NCI-H1436 treated with DMSO at 0.1 percent for 48 hours (cell line): Measurements from ENCODE around the gene ERC2.

Source experiments
- DNase-seq: peaks from one replicate; lab custom pipeline; 2025; lab: John Stamatoyannopoulos, UW

Gene ERC2

GRCh38 chr3:55556619-55557537, 911.4 kb downstream of the ERC2 start:
- DNase-seq, result no peak

- no peak for DNase-seq
Measured at GRCh38 chr3:55555873-55556618, 912.2 kb downstream of the ERC2 start.

DNA sequence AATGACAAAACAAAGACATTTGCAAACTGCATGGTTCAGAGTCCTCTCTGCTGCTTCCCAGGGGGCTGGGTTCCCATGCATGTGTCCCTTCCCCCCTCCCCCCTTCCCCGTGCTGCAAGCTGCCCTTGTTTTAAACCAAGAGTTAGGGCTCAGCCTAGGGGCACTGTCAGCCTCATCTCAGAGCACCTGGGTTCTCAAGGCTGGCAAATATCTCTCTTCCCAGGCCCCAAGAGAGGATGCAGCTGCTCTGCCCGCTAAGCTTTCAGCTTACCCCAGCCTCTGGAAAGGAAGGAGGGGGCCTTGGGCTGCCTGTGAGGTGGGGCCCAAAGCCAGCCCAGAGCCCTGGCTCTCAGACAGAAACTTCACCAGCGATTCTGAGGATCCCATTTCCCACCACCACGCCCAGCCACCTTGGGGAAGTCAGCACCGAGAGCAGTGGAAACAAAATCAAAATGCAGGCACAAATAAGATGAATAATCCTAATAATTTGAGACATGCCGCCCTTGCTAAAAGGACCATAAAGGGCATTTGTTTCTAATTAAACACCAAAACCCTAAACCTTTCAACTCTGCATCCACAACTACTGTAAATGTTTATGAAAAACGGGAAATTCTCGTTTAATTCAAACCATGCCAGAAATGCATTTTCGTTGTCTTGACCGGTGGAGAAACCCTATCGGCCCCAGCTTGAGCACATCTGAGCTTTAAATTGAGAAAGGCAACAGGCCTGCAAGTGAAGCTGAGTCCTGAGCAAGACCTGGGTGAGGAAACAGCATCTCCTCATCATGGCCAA, 913.4 kb downstream of the ERC2 start:
- DNase-seq, result no peak

- DNase-seq, result no peak
Measured at GRCh38 chr3:55551644-55552043, 916.6 kb downstream of the ERC2 start.

DNA sequence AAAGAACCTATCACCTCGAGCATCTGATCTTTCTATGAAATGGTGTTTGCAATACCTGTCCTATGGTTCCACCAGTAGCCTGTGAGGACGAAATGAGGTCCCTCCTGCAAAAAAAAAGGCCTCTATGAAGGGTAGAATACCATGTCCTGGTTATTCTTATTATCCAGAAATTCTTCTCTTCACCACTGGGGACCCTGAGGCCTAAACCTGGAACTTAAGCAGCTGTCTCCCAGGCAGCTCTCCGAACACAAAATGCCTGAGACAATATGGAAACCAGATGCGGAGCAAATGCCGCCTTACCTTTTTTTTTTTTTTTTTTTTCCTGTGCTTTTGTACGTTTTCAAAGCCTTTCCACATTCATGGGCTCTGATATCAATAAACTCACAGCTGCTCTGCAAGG, 919.1 kb downstream of the ERC2 start:
- no peak for DNase-seq

DNA sequence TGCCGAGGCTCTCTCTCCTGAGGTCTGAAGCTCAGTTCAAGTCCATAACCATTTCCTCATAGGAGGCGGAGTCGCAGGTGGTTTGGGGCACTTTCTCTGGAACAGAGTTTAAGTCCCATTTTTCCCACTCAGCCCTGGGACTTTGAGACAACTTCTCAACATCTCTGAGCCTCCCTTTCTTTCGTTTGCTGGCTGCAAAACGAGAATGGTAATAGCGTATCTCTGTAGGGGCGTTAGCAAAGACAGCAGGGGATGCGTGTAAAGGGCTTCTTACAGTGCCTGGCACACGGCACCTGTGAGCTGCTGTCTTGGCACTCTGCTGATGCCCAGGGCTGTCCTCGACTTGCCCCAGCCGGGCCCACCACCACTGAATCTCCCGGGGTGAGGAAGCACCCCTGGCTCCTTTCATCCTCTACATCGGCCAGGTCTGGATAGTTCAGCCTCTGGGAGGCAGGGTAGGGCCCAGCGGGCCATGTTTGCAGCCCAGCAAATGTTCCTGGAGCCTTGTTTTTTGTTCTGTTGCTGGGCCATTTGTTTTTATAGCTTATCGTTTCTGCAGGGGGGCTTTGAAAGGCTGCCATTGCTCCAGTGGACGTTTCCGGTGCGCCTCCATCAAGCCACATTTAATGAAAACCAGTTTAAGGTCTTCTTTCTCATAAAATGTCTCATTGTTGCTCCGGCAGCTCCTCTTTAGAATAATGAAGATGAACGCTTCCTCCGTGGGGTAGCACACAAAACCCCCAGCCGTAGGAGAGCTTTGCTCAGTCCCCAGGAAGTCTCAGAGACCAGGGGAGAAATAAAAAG, 921.2 kb downstream of the ERC2 start:
- no peak for DNase-seq

DNA sequence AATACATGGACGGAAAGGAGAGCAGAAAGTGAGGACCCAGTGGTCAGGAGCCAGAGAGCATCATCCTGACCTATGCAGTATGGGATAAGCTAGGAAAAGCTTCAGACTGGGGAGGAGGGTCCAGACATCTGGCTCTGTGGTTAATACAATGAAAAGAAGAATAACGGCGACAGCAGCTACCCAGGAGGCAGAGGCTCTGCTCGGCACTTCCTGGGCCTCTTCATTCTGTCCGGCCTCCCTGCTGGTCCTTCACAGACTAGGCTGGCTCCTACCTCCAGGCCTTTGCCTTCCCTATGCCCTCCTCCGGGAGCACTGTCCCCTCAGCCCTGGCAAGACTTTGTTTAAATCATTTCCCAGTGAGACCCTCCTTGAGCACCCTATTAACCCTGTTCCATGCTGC, 922.3 kb downstream of the ERC2 start:
- no peak for DNase-seq

GRCh38 chr3:55544219-55544618, 924.0 kb downstream of the ERC2 start:
- DNase-seq, result no peak

- DNase-seq, result no peak
Measured at GRCh38 chr3:55543181-55543614, 925.1 kb downstream of the ERC2 start.

GRCh38 chr3:55541456-55541855, 926.8 kb downstream of the ERC2 start:
- DNase-seq, result no peak

DNA sequence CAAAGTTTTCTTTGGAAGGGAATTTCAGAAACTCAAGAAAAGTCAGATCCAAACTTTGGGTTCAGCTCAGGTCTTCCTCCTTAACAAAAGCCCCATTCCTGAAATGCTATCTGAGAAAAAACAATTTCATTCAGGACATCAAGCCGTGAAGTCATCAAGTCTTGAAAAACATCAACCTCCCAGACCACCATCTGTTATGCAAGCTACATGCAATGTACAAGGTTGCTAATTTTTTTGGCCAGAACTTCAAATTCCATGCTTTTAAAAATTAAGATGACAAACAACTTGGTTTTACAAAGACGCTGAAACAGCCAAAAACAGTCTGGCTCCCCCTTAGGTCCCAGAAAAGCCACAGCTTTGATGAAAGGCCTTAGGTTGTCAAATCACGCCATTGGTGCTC, 927.3 kb downstream of the ERC2 start:
- DNase-seq, result no peak

GRCh38 chr3:55540579-55540978, 927.7 kb downstream of the ERC2 start:
- DNase-seq, result no peak

DNA sequence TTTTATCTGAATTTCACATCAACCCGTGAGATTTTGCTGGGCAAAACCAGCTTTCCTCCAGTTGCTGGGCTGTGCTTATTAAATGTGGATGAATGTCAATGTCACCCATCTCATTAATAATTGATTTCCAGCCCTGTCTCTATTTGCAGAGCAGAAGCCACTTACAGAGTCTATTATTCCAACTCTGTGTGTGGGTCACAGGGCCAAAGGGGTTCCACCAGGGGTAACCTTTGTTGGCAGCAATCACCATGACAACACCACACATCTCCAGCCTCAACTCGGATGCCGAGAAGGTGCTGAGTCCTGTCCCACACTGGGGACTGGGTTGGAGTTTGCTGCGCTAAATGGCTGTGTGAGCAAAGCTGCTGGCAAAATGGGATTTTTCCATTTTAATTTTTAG, 930.1 kb downstream of the ERC2 start:
- no peak for DNase-seq

DNA sequence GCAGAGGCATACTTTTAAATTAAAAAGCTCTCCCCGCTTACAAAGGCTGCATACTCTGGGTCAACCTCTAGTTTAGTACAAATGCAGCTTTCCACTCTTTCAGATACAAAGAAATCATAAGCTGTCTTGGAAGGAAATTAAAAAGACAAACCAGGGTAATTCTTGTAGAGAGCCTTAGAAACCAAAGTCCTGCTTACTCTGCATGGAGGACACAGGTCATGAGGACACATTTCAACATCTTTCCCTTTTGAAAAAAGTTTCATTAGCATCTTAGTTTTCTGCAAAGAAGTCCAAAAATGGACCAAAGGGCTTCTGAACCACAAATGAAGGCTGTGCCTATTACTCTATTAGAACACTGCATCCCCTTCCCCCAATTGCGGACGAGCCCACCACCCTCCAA, 930.7 kb downstream of the ERC2 start:
- DNase-seq, result no peak

GRCh38 chr3:55537129-55537528, 931.1 kb downstream of the ERC2 start:
- DNase-seq, result no peak

GRCh38 chr3:55534876-55535275, 933.4 kb downstream of the ERC2 start:
- no peak for DNase-seq

- DNase-seq, result no peak
Measured at GRCh38 chr3:55532806-55533205, 935.5 kb downstream of the ERC2 start.

GRCh38 chr3:55531321-55531720, 936.9 kb downstream of the ERC2 start:
- DNase-seq, result no peak

DNA sequence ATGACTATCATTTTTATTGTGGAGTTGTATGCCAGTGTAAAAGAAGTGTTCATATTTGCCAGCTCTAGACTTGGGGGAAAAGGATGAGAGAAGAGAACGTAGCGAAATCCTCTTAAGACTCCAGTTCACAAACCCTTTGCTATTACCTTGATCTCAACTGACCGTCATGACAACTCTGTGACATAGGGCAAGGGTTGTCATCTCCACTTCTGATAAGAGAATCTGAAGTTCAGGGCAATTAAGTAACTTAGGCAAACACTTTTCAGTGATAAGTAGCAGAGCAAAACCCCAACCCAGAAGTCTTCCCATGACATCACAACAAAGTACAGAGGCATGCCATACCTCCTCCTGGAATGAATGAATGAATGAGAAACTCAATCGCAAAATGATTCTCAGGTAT, 940.9 kb downstream of the ERC2 start:
- DNase-seq, result no peak

DNA sequence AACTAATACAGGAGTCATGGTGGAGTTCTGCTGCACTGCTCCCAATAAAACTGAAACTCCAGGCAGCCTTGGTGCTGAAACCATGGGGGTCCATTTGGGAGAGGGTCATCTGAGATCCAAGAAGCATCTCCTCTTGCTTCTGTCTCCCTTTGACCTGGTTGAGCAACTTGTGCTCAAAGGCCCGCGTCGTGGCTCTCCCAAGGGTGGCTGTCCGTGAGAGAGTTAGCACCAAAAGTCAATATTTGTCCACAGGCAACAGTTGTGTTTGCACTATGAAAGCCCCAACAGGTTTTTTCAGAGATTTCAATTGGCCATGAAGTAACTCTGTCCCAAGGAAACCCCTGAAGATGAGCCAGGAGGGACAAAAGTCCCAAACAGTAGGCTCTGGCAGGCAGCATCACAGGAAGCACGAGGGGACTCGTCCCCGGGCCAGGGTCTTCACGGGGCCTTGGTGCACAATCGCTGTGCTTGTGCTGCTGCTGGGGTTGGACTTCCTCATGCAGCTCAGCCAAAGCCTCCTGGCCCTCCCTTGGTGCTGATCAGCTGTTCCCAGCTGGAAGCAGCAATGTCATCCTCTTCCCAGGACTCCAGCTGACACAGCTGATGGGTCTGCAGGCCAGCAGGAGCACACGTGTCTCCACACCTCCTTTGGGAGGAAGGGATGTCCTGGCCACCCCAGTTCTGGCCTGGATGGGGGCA, 941.8 kb downstream of the ERC2 start:
- no peak for DNase-seq

GRCh38 chr3:55525436-55525835, 942.8 kb downstream of the ERC2 start:
- no peak for DNase-seq
